ENCODE data around the gene ZNF708.
A peak's percentile ranks its signal among the peaks of the same experiment; 100 is the strongest.
"Not testable (repeated sequence)": the region's sequence is repeated elsewhere in the genome, so short reads cannot be mapped to it uniquely, and the experiment has no call there.

ZNF708 gene

DNA sequence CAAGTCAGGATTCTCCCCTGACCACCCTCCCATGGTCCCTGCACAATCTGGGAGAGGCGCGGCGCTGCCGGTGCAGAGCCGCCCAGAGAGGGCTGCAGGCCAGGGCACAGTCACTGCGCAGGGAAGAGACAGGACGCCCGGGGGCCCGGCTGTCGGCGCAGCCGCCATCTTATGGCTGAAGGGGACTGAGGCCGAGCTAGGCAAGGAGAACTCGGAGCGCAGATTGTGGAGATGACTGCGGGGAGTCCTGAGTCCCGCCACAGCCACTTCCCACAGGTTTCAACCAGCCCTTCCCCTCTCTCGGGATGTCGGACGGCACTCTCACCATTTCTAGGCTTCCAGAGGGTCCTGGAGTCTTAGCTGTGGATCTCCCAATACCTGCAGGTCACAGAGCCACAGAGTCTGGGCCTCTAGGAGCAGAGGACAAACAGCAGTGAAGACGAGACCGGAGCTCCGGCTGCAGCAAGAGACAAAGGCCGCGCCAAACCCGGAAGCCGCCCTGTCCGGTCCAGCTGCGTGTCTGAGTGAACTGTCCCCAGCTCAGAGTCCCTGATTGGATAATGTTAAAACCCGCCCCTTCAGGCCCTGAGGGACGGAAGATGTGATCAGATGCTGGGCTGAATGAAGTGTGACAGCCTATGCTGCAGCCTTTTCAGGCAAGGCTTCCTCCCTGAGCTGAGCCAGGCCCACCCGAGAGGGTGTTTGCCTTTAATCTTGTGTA, at the start of gene ZNF708:
ZNF708 (minus strand) TSS at position 526 of the 721 bp plus-strand sequence; CDS start at position 328, 198 bp downstream.
- peak; percentile 86 for DNase-seq

GRCh38 chr19:21362291-21362690, 33.1 kb upstream of the ZNF708 start:
- DNase-seq = no peak

- DNase-seq = peak; percentile 90
Measured at GRCh38 chr19:21358768-21359451, 29.7 kb upstream of the ZNF708 start, which contains the start of gene ZNF738. Gene ZNF738, plus strand, starts transcription at chr19:21359000. Its CDS starts 141 bp downstream, at chr19:21359141.

DNA sequence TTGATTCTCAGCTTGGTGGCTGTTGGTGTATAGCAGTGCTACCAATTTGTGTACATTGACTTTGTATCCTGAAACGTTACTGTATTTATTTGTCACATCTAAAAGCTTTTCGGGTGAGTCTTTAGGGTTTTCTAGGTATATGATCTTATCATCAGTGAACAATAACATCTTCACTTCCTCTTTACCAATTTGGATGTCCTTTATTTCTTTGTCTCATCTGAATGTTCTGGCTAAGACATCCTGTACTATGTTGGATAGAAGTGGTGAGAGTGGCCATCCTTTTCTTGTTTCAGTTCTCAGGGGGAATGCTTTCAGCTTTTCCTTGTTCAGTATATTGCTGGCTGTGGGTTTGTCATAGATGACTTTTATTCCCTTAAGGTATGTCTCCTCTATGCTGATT, 23.6 kb upstream of the ZNF708 start:
- no peak for DNase-seq

GRCh38 chr19:21344841-21345240, 15.6 kb upstream of the ZNF708 start:
- DNase-seq = not testable (repeated sequence)

GRCh38 chr19:21335721-21336120, 6.5 kb upstream of the ZNF708 start:
- no peak for DNase-seq

- no peak for DNase-seq
Measured at GRCh38 chr19:21328406-21328805, 804 bp downstream of the ZNF708 start.

DNA sequence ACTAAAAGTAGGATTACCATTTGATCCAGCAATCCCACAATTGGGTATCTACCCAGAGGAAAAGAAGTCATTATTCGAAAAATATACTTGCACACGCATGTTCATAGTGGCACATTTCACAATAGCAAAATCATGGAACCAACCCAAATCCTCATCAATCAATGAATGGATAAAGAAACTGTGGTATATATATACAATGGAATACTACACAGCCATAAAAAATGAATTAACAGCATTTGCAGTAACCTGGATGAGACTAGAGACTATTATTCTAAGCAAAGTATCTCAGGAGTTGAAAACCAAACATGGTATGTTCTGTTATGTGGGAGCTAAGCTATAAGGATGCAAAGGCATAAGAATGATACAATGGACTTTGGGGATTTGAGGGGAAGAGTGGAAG, 3.0 kb downstream of the ZNF708 start:
- DNase-seq = no peak

- DNase-seq = no peak
Measured at GRCh38 chr19:21323000-21323399, 6.2 kb downstream of the ZNF708 start.

DNA sequence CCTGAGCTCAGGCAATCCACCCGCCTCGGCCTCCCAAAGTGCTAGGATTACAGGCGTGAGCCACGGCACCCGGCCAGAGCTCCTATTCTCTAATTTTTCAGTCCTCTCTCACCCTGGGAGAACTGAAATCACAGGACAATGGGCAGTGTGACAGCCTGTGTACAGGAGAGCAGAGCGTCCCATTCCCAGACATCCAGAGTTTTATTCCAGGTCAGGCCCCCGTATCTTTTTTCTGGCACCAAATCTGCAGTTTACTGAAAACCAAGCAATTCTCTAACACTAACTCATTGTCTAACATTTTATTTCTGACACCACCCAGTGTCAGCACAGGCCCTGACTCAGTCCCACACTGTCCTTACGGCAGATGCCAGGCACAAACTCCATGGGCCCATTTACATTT, 6.7 kb downstream of the ZNF708 start:
- DNase-seq = no peak

GRCh38 chr19:21321996-21322395, 7.2 kb downstream of the ZNF708 start:
- DNase-seq = no peak

DNA sequence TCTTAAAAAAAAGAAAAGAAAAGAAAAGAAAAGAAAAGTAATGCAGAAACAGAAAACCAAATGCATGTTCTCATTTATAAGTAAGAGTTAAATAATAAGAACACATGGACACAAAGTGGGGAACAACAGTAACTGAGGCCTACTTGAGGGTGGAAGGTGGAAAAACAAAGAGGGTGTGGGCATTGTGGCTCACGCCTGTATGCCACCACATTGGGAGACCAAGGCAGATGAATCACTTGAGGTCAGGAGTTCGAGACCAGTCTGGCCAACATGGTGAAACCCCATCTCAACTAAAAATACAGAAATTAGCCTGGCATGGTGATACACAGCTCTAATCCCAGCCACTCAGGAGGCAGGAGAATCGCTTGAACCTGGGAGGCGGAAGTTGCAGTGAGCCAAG, 8.1 kb downstream of the ZNF708 start:
- DNase-seq = no peak

DNA sequence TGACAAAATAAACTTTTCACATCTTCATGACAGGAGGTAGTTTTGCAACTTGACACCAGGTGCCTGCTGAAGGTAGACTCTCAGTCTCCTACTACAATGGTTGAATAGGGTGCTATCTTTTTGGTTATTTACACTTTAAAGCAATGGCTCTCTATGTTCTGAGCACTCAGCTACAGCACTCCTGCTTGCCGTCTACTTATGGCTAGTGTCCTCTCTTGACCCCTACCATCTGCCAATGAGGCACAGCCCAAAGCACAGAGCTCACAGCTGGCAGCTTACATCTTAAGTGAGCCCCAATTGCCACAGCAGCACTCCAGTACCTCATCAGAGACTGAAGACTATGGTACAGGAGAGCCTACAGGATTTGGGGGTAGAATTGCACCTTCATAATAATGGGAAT, 11.4 kb downstream of the ZNF708 start:
- no peak for DNase-seq

DNA sequence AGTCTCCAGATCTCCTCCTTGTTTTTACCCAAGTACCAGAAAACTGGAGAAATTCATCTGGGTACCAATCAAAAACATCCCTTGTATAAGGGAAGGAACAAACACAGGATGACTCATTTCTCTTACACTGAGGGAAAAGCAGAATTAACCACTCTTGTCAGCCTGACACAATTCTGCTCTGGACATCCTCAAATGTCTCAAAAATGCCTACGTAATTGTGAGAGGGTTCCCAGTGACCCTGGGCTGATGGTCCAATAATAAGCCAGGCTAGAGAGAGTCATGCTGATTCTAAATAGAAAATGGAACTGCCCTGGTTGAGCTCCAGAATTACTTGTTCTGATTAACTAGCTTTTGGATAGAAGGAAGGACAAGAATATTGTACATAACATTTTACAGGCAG, 14.5 kb downstream of the ZNF708 start:
- no peak for DNase-seq

DNA sequence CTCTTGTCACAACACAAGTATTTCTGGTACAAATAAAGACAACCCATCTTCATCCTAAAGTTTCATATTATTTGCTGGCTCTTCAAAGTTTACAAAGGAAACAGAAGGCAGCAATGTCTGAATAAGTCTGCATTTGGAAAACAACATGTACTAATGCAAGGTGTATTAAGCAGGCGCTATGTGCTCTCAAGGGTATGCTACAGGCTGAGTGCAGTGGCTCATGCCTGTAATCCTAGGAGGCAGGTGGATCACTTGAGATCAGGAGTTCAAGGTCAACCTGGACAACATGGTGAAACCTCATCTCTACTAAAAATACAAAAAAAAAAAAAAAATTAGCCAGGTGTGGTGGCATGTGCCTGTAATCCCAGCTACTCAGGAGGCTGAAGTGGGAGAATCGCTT, 16.4 kb downstream of the ZNF708 start:
- DNase-seq = not testable (repeated sequence)

GRCh38 chr19:21308773-21309172, 20.4 kb downstream of the ZNF708 start:
- DNase-seq = no peak

GRCh38 chr19:21306881-21307479, 22.2 kb downstream of the ZNF708 start:
- not testable (repeated sequence) for DNase-seq

DNA sequence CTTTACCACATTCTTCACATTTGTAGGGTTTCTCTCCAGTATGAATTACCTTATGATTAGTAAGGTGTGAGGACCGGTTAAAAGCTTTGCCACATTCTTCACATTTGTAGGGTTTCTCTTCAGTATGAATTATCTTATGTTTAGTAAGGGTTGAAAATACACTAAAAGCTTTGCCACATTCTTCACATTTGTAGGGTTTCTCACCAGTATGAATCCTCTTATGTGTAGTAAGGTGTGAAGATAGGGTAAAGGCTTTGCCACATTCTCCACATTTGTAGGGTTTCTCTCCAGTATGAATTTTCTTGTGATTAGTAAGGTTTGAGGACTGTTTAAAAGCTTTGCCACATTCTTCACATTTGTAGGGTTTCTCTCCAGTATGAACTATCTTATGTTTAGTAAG, 35.4 kb downstream of the ZNF708 start:
- not testable (repeated sequence) for DNase-seq

- DNase-seq = no peak
Measured at GRCh38 chr19:21269813-21270212, 59.4 kb downstream of the ZNF708 start.

DNA sequence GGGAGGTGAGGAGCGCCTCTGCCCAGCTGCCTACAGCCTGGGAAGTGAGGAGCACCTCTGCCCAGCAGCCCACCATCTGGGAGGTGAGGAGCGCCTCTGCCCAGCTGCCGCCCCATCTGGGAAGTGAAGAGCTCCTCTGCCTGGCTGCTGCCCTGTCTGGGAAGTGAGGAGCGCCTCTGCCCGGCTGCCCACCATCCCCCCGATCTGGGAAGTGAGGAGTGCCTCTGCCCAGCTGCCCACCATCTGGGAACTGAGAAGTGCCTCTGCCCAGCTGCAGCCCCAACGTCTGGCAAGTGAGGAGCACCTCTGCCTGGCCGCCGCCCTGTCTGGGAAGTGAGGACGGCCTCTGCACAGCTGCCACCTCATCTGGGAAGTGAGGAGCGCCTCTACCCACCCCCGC, 64.3 kb downstream of the ZNF708 start:
- DNase-seq = no peak

GRCh38 chr19:21264416-21264815, 64.8 kb downstream of the ZNF708 start:
- no peak for DNase-seq

GRCh38 chr19:21260848-21261381, 68.3 kb downstream of the ZNF708 start:
- not testable (repeated sequence) for DNase-seq

GRCh38 chr19:21260164-21260847, 68.9 kb downstream of the ZNF708 start:
- DNase-seq = no peak

Measured in activated CD4-positive, alpha-beta T cell treated with anti-CD3 and anti-CD28 coated beads for 48 hours (primary cell).